Upper lobe of left lung (tissue), 4 donors: Measurements from ENCODE around the gene CMYA5.

Experiments
- CTCF ChIP-seq, 6 experiments: fragments of 450-650 bp in 4 of 6; fragments of 200-600 bp in 2 of 6; sonication (generic) in 2 of 6; IDR thresholded peaks; one replicate each; pipeline ENCODE4 v1.5.1; 2016 to 2019; ENCODE audit warnings: antibody characterized with exemption in 6 of 6
- EP300 ChIP-seq, 4 donors: sonication (generic); formaldehyde crosslinking; IDR thresholded peaks; one replicate each; pipeline ENCODE4 v1.5.1; 2017; ENCODE audit warnings: antibody characterized with exemption in 4 of 4, control low read depth in 2 of 4
- POLR2AphosphoS5 ChIP-seq, 2 donors: sonication (generic); formaldehyde crosslinking; IDR thresholded peaks; one replicate each; pipeline ENCODE4 v1.5.1; 2017; ENCODE audit warnings: antibody characterized with exemption in 2 of 2

GRCh38 chr5:79754865-79755555 lies 65.4 kb downstream of the CMYA5 start:
- TF ChIP-seq EP300 (IDR thresholded peaks at IDR 0.05): no peak
- no peak for TF ChIP-seq POLR2AphosphoS5 (IDR thresholded peaks at IDR 0.05)
- TF ChIP-seq CTCF (IDR thresholded peaks at IDR 0.05): no peak
